ENCODE data around the gene MX2. TPM values are rescaled to one million over a fixed set of nuclear protein-coding genes. Genes with fewer than 3 reads are reported as not detected.

The MX2 gene
- total and polyA plus RNA-seq, 2 of the 4 experiments (the other 2 are of a cell fraction) = 0.53 to 0.54 TPM

DNA sequence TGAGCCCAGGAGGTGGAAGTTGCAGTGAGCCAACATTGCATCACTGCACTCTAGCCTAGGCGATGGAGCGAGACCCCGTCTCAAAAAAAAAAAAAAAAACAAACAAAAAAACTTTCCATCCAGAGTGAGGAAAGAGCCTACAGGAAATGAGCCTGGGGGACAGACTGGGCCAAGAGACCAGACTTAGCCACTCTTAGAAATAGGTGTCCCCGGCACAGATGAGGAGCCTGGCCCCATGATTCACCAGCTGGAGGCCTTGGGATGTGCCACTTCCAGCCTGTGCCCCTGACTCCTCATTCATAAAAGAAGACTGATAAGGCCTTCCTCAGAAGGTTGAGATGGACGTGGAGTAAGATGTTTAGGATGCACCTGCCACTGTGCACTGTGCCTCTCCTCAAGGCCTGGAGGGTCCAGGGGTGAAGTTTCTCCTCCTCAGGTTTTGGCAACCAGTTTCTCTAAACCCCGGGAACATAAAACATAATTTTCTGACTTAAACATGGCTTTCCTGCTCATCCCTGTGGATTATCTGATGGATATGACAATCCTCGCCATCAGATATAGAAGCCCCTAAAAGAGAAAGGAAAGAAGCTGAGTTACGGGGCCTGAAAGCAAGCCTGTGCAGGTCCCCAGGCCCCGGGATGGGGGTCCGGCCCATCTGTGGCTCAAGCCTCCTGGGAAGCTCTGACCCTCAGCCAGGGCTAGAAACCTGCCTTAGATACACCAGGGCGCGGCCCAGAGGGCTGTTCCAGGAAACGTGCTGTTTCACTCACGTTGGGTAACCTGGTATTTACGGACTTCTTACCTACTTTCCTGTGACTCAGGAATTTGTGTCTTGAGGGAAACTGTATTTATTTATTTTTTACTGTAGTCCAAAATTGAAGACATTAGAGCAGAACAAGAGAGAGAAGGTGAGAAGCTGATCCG is 90.2 kb downstream of the MX2 start:
- Histone ChIP-seq H3K36me3 (ENCODE audit: control insufficient read depth, insufficient read depth, low read length) (no peaks in the 10 kb centered on the region), H2BK120ac (ENCODE audit: low read depth, low read length) (no peak overlapping the region), H3K9ac (ENCODE audit: low read depth, low read length) (no peak overlapping the region), H2BK5ac (ENCODE audit: low read depth, low read length, poor library complexity, severe bottlenecking) (no peak overlapping the region), H3K4ac (ENCODE audit: low read depth, low read length) (no peak overlapping the region), H2AK5ac (ENCODE audit: low read depth, low read length) (no peak overlapping the region), H3K4me2 (ENCODE audit: low read depth, low read length) (no peak overlapping the region), H3K56ac (ENCODE audit: extremely low read depth, insufficient read depth, low read length) (no peak overlapping the region), H4K5ac (ENCODE audit: low read depth, low read length) (no peak overlapping the region), H3K4me3 (ENCODE audit: insufficient read depth, low read depth, low read length) (no peak overlapping the region), H3K9me3 (ENCODE audit: control insufficient read depth, insufficient read depth, low read length) (no peaks in the 10 kb centered on the region), H2BK15ac (ENCODE audit: low read depth, low read length) (no peak overlapping the region), H2AK9ac (replicated peaks; ENCODE audit: low read depth, low read length, poor library complexity) (no peak overlapping the region), H3K23ac (ENCODE audit: low read depth, low read length) (no peak overlapping the region), H3K18ac (ENCODE audit: low read depth, low read length) (no peak overlapping the region), H3K9me1 (ENCODE audit: insufficient read depth, low read length) (no peaks in the 10 kb centered on the region), H4K8ac (ENCODE audit: low read depth in 2 of 2, low read length in 2 of 2) (no peak overlapping the region), H2BK20ac (ENCODE audit: low read depth, low read length) (no peak overlapping the region), H3K14ac (replicated peaks; ENCODE audit: low read depth, low read length) (no peak overlapping the region), H3K27ac (ENCODE audit: insufficient read depth, low read length) (no peak overlapping the region), H4K20me1 (ENCODE audit: insufficient read depth, low read length) (no peaks in the 10 kb centered on the region), H3K27me3 (ENCODE audit: control insufficient read depth, insufficient read depth, low read length) (no peaks in the 10 kb centered on the region), H4K91ac (ENCODE audit: insufficient read depth, low read depth, low read length) (no peak overlapping the region), H2AFZ (replicated peaks; ENCODE audit: low read length, poor library complexity) (no peak overlapping the region), H3K4me1 (ENCODE audit: control insufficient read depth, insufficient read depth, low read length) (no peaks in the 10 kb centered on the region), H3K79me1 (ENCODE audit: low read depth in 1 of 2, low read length in 2 of 2) (no peaks in the 10 kb centered on the region)
- no TSS peak for BruUV-seq (replicated peaks)
- no peak for ATAC-seq (ENCODE audit: low read depth)
- in situ Hi-C loops (cut with MboI; ENCODE audit: low sequenced_read_pairs) = loop anchor here (10.0 kb wide), 1 partner anchor 327 kb away; no protein-coding TSS in a partner anchor
- TF ChIP-seq CHD1 (IDR thresholded peaks at IDR 0.05; ENCODE audit: low read depth, low read length) (no peak), POLR2A (IDR thresholded peaks at IDR 0.05; ENCODE audit: low read depth, low read length) (no peak)
- CTCF ChIA-PET = no interaction called here
- intact Hi-C loops (cut with micrococcal nuclease) = no loop called here
- WGBS, 2 experiments (ENCODE audit: extremely low coverage in 2 of 2, insufficient read length in 1 of 2) = 80% methylated on average over 1 of the region's 16 CpGs; no CpG with 5 or more reads in 1 of the 2 experiments
- DNase-seq = no peak
- POLR2A ChIA-PET (ENCODE audit: unreplicated experiment) = no interaction called here
- dilution Hi-C loops (cut with HindIII; ENCODE audit: low sequenced_read_pairs, unreplicated experiment) = no loop called here
